ENCODE data around the gene RNU1-2. TPM values are rescaled to one million over a fixed set of nuclear protein-coding genes. Genes with fewer than 3 reads are reported as not detected.
"Not testable (repeated sequence)": the region's sequence is repeated elsewhere in the genome, so short reads cannot be mapped to it uniquely, and the experiment has no call there.

Gene RNU1-2
- total RNA-seq, 1 donor = under 0.01 TPM

DNA sequence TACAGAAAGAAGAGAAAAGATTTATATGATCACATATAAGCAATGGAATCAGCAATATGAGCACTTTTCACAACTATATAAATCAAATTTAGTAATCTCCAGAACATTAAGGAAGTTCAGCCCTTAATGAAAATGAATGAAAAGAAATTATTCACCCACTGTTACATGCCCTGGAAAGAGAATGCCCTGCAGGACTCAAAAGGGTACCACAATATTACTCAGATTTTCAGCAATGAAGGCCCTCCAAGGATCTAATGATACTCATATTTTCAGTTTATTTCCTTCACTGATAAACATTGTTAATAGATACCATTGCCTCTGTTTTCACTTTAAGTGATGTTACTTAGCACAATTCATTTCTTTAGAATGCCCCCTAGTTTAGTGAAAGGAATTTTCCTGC lies 2.5 kb downstream of the RNU1-2 start:
- not testable (repeated sequence) for H3K27me3 ChIP-seq (ENCODE audit: insufficient read depth, low read length); H3K4me3 ChIP-seq (ENCODE audit: low read length); H3K9me3 ChIP-seq (ENCODE audit: low read depth, low read length)
- H3K4me1 ChIP-seq (ENCODE audit: insufficient read depth, low read length) = peaks cover 37% of the 10 kb centered on the region

- H3K9me3 ChIP-seq (ENCODE audit: low read depth, low read length); H3K4me3 ChIP-seq (ENCODE audit: low read length); H3K27me3 ChIP-seq (ENCODE audit: insufficient read depth, low read length): not testable (repeated sequence)
- peaks cover 44% of the 10 kb centered on the region for H3K4me1 ChIP-seq (ENCODE audit: insufficient read depth, low read length)
These were observed 3.2 kb downstream of the RNU1-2 start for GRCh38 chr1:16899020-16899419.

GRCh38 chr1:16900751-16901150 lies 5.0 kb downstream of the RNU1-2 start:
- Histone ChIP-seq H3K27me3 (ENCODE audit: insufficient read depth, low read length) (no peaks in the 10 kb centered on the region), H3K4me3 (ENCODE audit: low read length) (no peak overlapping the region), H3K9me3 (ENCODE audit: low read depth, low read length) (no peaks in the 10 kb centered on the region), H3K4me1 (ENCODE audit: insufficient read depth, low read length) (peaks cover 57% of the 10 kb centered on the region)

- H3K4me1 ChIP-seq (ENCODE audit: insufficient read depth, low read length) = peaks cover 61% of the 10 kb centered on the region
- H3K9me3 ChIP-seq (ENCODE audit: low read depth, low read length); H3K27me3 ChIP-seq (ENCODE audit: insufficient read depth, low read length); H3K4me3 ChIP-seq (ENCODE audit: low read length): not testable (repeated sequence)
These were observed 5.6 kb downstream of the RNU1-2 start for GRCh38 chr1:16901371-16901770.

- no peaks in the 10 kb centered on the region for H3K9me3 ChIP-seq (ENCODE audit: low read depth, low read length)
- H3K4me1 ChIP-seq (ENCODE audit: insufficient read depth, low read length) = peaks cover 53% of the 10 kb centered on the region
- no peak overlapping the region for H3K4me3 ChIP-seq (ENCODE audit: low read length)
- H3K27me3 ChIP-seq (ENCODE audit: insufficient read depth, low read length) = no peaks in the 10 kb centered on the region
These were observed 7.3 kb downstream of the RNU1-2 start for GRCh38 chr1:16903054-16903453.

- H3K27me3 ChIP-seq (ENCODE audit: insufficient read depth, low read length) = no peaks in the 10 kb centered on the region
- peak overlapping the region; percentile 43 for H3K4me3 ChIP-seq (ENCODE audit: low read length)
- H3K4me1 ChIP-seq (ENCODE audit: insufficient read depth, low read length) = peaks cover 53% of the 10 kb centered on the region
- no peaks in the 10 kb centered on the region for H3K9me3 ChIP-seq (ENCODE audit: low read depth, low read length)
These were observed 7.6 kb downstream of the RNU1-2 start for GRCh38 chr1:16903458-16903796.

- no peaks in the 10 kb centered on the region for H3K9me3 ChIP-seq (ENCODE audit: low read depth, low read length)
- H3K4me3 ChIP-seq (ENCODE audit: low read length) = peak overlapping the region; percentile 43
- peaks cover 53% of the 10 kb centered on the region for H3K4me1 ChIP-seq (ENCODE audit: insufficient read depth, low read length)
- no peaks in the 10 kb centered on the region for H3K27me3 ChIP-seq (ENCODE audit: insufficient read depth, low read length)
These were observed 8.9 kb downstream of the RNU1-2 start for GRCh38 chr1:16904560-16905109.

DNA sequence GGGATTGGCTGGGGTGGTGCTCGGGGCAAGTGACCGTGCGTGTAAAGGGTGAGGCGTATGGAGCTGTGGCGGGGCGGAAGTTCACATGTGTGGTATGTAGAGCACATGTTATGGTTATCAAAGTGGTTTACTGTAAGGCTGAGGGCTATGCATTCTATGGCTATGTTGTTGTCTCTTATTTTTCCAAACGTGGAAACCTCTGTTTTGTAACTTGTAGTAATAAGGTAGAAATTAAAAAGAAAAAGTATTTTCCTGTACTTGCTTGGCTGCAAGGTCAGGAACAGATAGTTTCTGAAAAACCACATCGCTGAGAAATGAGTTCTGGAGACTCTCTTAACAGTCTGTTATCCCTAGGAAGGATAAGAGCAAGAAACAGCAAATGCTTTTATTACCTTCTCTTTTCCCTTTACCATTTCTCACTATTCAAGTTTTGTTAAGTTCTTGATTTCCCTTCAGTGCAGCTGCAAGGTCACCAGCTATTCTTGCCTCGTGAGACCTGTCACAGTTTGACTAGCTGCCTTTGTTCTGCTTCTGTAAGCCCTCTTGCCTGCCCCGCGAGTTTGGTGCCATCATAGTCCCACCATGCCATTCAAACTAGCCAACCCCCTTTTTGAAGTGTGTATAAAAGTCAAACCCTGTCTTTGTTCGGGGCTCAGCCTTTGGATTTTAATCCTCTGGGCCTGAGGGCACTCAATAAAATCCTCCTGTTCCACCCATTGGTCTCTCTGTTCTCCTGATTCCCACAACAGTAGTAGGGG lies 9.5 kb downstream of the RNU1-2 start:
- no peaks in the 10 kb centered on the region for H3K9me3 ChIP-seq (ENCODE audit: low read depth, low read length)
- H3K4me1 ChIP-seq (ENCODE audit: insufficient read depth, low read length) = peaks cover 53% of the 10 kb centered on the region
- no peaks in the 10 kb centered on the region for H3K27me3 ChIP-seq (ENCODE audit: insufficient read depth, low read length)
- H3K4me3 ChIP-seq (ENCODE audit: low read length) = peak overlapping the region; percentile 43

GRCh38 chr1:16905868-16906702 lies 10.3 kb downstream of the RNU1-2 start:
- Histone ChIP-seq H3K4me1 (ENCODE audit: insufficient read depth, low read length) (peaks cover 48% of the 10 kb centered on the region), H3K4me3 (ENCODE audit: low read length) (no peak overlapping the region), H3K9me3 (ENCODE audit: low read depth, low read length) (no peaks in the 10 kb centered on the region), H3K27me3 (ENCODE audit: insufficient read depth, low read length) (no peaks in the 10 kb centered on the region)

DNA sequence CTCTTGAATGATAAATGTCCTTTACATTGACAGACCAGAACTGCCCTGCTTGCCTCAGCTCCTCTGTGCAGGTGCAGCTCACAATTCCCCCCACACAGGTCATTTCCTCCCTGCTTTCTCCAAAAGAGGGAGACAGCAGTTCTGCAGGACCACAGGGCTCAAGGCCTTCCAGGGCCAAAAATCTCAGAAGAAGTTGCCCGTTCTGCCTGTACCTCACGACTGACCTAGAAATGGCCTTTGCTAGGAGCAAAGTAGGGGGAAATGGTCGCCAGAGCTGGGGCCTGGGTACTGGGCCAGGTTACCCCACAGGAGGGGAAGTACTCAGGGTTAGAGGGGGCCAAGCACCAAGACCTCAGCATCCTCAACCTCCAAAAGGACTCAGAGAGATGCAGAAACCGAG lies 11.1 kb downstream of the RNU1-2 start:
- Histone ChIP-seq H3K27me3 (ENCODE audit: insufficient read depth, low read length) (no peaks in the 10 kb centered on the region), H3K4me1 (ENCODE audit: insufficient read depth, low read length) (peaks cover 42% of the 10 kb centered on the region), H3K9me3 (ENCODE audit: low read depth, low read length) (no peaks in the 10 kb centered on the region), H3K4me3 (ENCODE audit: low read length) (no peak overlapping the region)

- Histone ChIP-seq H3K27me3 (ENCODE audit: insufficient read depth, low read length) (no peaks in the 10 kb centered on the region), H3K4me3 (ENCODE audit: low read length) (no peak overlapping the region), H3K4me1 (ENCODE audit: insufficient read depth, low read length) (peaks cover 46% of the 10 kb centered on the region), H3K9me3 (ENCODE audit: low read depth, low read length) (no peaks in the 10 kb centered on the region)
These were observed 12.3 kb downstream of the RNU1-2 start for GRCh38 chr1:16907870-16908758.

DNA sequence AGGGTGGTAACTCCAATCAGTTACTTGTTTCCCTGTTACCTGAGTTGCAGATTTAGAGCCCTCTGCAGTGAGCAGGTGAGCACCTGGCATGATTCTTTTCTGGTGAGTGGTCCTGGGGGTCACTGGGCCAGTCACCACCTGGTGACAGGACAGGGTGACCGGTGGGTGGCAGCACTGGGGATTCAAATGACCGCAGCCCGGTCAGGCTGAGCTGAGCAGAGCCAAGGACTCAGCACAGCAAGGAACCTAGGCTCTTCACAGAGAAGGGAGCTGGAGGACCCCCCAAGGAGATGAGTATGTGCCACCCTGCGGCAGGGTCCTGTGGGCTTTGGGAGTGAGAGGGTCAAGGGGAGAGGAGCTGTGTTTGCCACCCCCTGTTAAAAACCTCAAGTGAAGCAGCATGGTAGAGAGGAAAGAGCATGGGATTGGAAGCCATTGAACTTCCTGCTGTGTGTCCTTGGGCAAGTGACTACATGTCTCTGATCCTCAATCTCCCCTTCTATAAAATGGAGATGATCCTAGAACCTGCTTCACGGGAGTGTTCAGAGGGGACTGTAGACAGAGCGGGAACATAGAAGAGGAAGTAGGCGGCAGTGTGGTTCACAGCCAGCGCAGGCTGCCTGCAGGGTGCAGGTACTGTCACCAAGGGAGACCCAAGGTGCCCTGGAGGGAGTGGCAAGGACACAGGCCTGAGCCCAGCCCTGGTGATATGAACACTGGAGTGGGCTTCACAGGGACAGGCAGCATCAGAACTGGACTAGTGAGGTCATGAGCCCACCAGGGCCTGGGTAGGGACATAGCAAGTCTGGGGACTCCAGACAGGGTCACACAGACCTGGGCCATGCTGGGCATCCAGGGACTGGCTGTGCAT lies 16.3 kb downstream of the RNU1-2 start:
- not testable (repeated sequence) for H3K4me3 ChIP-seq (ENCODE audit: low read length); H3K9me3 ChIP-seq (ENCODE audit: low read depth, low read length); H3K27me3 ChIP-seq (ENCODE audit: insufficient read depth, low read length)
- peaks cover 32% of the 10 kb centered on the region for H3K4me1 ChIP-seq (ENCODE audit: insufficient read depth, low read length)

DNA sequence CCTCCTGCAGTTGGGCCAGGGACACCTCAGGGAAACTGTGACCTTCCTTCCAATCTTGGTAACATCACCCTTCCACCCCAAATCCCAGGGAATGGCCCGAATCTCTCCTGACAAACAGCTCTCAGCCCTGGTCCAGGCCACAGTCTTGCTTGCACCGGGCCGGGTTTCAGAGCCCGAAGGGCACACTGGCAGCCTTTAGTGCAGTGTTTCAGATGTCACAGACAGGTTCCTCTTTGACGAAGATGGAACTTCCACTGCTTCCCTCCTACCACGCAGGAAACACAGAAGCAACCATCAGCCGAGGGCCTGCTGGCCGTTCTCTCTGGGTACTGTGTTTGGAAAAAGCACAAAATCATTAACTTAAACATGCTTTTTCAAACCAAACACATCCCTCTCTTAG lies 17.0 kb downstream of the RNU1-2 start:
- peaks cover 32% of the 10 kb centered on the region for H3K4me1 ChIP-seq (ENCODE audit: insufficient read depth, low read length)
- H3K27me3 ChIP-seq (ENCODE audit: insufficient read depth, low read length); H3K9me3 ChIP-seq (ENCODE audit: low read depth, low read length); H3K4me3 ChIP-seq (ENCODE audit: low read length): not testable (repeated sequence)

GRCh38 chr1:16913181-16913832 lies 17.5 kb downstream of the RNU1-2 start:
- Histone ChIP-seq H3K4me1 (ENCODE audit: insufficient read depth, low read length) (peaks cover 32% of the 10 kb centered on the region), H3K9me3 (ENCODE audit: low read depth, low read length) (no peaks in the 10 kb centered on the region), H3K4me3 (ENCODE audit: low read length) (peak overlapping the region; percentile 70), H3K27me3 (ENCODE audit: insufficient read depth, low read length) (no peaks in the 10 kb centered on the region)

Measured in mononuclear cell (primary cell).